Thoracic aorta (tissue), 2 donors: ENCODE results near the gene C9orf78. TPM values are rescaled to one million over a fixed set of nuclear protein-coding genes. Genes with fewer than 3 reads are reported as not detected.

Source experiments
- ATAC-seq: fragments of 150-250 bp; one replicate; pipeline ENCODE4 v1.8.0; 2017; ENCODE audit warnings: low read depth; ENCODE audit not compliant: insufficient number of reproducible peaks, low FRiP score
- DNase-seq: peaks from one replicate; pipeline ENCODE4 v3.0.0-alpha.2; 2020; ENCODE audit warnings: low spot score
- H3K27ac ChIP-seq, 2 donors: fragments of 200-600 bp; sonication (generic); 1 replicate in 1 of 2; 2 replicates in 1 of 2; pipeline ENCODE4 v1.5.1; 2016; ENCODE audit warnings: mild to moderate bottlenecking in 2 of 2, moderate library complexity in 2 of 2
- H3K27me3 ChIP-seq: fragments of 200-600 bp; sonication (generic); replicated peaks from 2 replicates; pipeline ENCODE4 v1.6.0; 2016; ENCODE audit warnings: mild to moderate bottlenecking; ENCODE audit not compliant: insufficient read depth
- H3K36me3 ChIP-seq: fragments of 200-600 bp; sonication (generic); one replicate; pipeline ENCODE4 v1.5.1; 2016
- H3K4me1 ChIP-seq, 2 donors: fragments of 200-600 bp; sonication (generic); 1 replicate in 1 of 2; 2 replicates in 1 of 2; pipeline versions ENCODE4 v1.5.1 to v1.6.0; 2016; ENCODE audit warnings: low read depth in 2 of 2, mild to moderate bottlenecking in 1 of 2; ENCODE audit not compliant: control insufficient read depth in 1 of 2
- H3K4me3 ChIP-seq: fragments of 200-600 bp; sonication (generic); 2 replicates; pipeline ENCODE4 v1.5.1; 2016; ENCODE audit warnings: mild to moderate bottlenecking
- H3K9me3 ChIP-seq: fragments of 200-600 bp; sonication (generic); 2 replicates; pipeline ENCODE4 v1.5.1; 2016
- CTCF ChIP-seq: fragments of 200-600 bp; sonication (generic); IDR thresholded peaks from one replicate; pipeline ENCODE4 v1.5.1; 2019; ENCODE audit warnings: antibody characterized with exemption
- total RNA-seq, 2 donors: library from RNA; depleted of rRNA; stranded (reverse); fragments of >200 nt; gene quantifications; one replicate each; pipeline versions ENCODE4 v1.1.0 to v1.2.3, GENCODE V29; 2016

The C9orf78 gene
- total RNA-seq, 2 donors from 2014 or later = 47.8 to 140 TPM

- no peak for DNase-seq
- Histone ChIP-seq H3K27ac (no peak overlapping the region), H3K27me3 (no peaks in the 10 kb centered on the region), H3K9me3 (no peaks in the 10 kb centered on the region), H3K4me1 (peaks cover 12 to 33% of the 10 kb centered on the region in 2 donors), H3K4me3 (no peak overlapping the region), H3K36me3 (peaks cover 36% of the 10 kb centered on the region)
- no peak for ATAC-seq
- no peak for TF ChIP-seq CTCF
Observed at GRCh38 chr9:129858167-129858962, 23.3 kb upstream of the C9orf78 start.

- peaks cover 40% of the 10 kb centered on the region for H3K36me3 ChIP-seq
- TF ChIP-seq CTCF = no peak
- peak; percentile 22 for ATAC-seq
Observed at GRCh38 chr9:129857207-129857606, 22.1 kb upstream of the C9orf78 start.

GRCh38 chr9:129854588-129855110 is 19.6 kb upstream of the C9orf78 start:
- no peak for ATAC-seq
- peaks cover 27% of the 10 kb centered on the region for H3K36me3 ChIP-seq

More at GRCh38 chr9:129857207-129857606, 22.1 kb upstream of the C9orf78 start:
- H3K27me3 ChIP-seq = no peaks in the 10 kb centered on the region
- no peak for DNase-seq
- H3K9me3 ChIP-seq = no peaks in the 10 kb centered on the region
- no peak overlapping the region for H3K4me3 ChIP-seq
- H3K27ac ChIP-seq = peak overlapping the region; percentile 53 to 75
- H3K4me1 ChIP-seq = peaks cover 13 to 36% of the 10 kb centered on the region in 2 donors

GRCh38 chr9:129853614-129854013 is 18.5 kb upstream of the C9orf78 start:
- H3K4me1 ChIP-seq = peaks cover 34 to 72% of the 10 kb centered on the region in 2 donors
- ATAC-seq = no peak
- DNase-seq = no peak
- peak overlapping the region; percentile 28 to 63 for H3K27ac ChIP-seq
- no peak for TF ChIP-seq CTCF
- H3K36me3 ChIP-seq = peaks cover 23% of the 10 kb centered on the region
- no peak overlapping the region for H3K4me3 ChIP-seq
- no peaks in the 10 kb centered on the region for H3K9me3 ChIP-seq
- no peaks in the 10 kb centered on the region for H3K27me3 ChIP-seq

More at GRCh38 chr9:129854588-129855110, 19.6 kb upstream of the C9orf78 start:
- H3K27ac ChIP-seq = peak overlapping the region; percentile 40 to 63
- H3K4me1 ChIP-seq = peaks cover 24 to 62% of the 10 kb centered on the region in 2 donors
- H3K9me3 ChIP-seq = no peaks in the 10 kb centered on the region
- no peak for DNase-seq
- H3K4me3 ChIP-seq = no peak overlapping the region
- H3K27me3 ChIP-seq = no peaks in the 10 kb centered on the region
- TF ChIP-seq CTCF = no peak

- DNase-seq (no peak), ATAC-seq (no peak)
- Histone ChIP-seq H3K27me3 (no peaks in the 10 kb centered on the region), H3K4me3 (no peak overlapping the region), H3K9me3 (no peaks in the 10 kb centered on the region), H3K27ac (peak overlapping the region; percentile 76 to 90), H3K4me1 (peaks cover 39 to 78% of the 10 kb centered on the region in 2 donors), H3K36me3 (peaks cover 14% of the 10 kb centered on the region)
- no peak for TF ChIP-seq CTCF
Observed at GRCh38 chr9:129852579-129852978, 17.5 kb upstream of the C9orf78 start.
